Activated naive CD4-positive, alpha-beta T cell treated with anti-CD3 and anti-CD28 coated beads for 36 hours (primary cell): ENCODE measurements around the gene CSPG5. TPM values are rescaled to one million over a fixed set of nuclear protein-coding genes. Genes with fewer than 3 reads are reported as not detected.

Experiments
- CTCF ChIA-PET: fragments of 350-600 bp; sonication (Branson Sonifier 250); formaldehyde crosslinking; loops from one replicate; lab custom pipeline; 2021; ENCODE audit warnings: antibody characterized with exemption; lab: Charles Lee
- DNase-seq: peaks from one replicate; pipeline ENCODE4 v3.0.0-alpha.2; 2020
- H3K27ac Mint-ChIP-seq: one replicate; pipeline ENCODE4 v1.8.0; 2021; ENCODE audit warnings: mild to moderate bottlenecking, mixed read lengths
- H3K27me3 Mint-ChIP-seq: one replicate; pipeline ENCODE4 v1.8.0; 2021; ENCODE audit warnings: low read depth, mixed read lengths
- H3K36me3 Mint-ChIP-seq: one replicate; pipeline ENCODE4 v1.8.0; 2021; ENCODE audit warnings: low read depth, mixed read lengths
- H3K4me1 Mint-ChIP-seq: one replicate; pipeline ENCODE4 v1.8.0; 2021; ENCODE audit warnings: low read depth, mixed read lengths
- H3K4me3 Mint-ChIP-seq: one replicate; pipeline ENCODE4 v1.8.0; 2021; ENCODE audit warnings: mild to moderate bottlenecking, moderate library complexity, mixed read lengths
- H3K9me3 Mint-ChIP-seq: one replicate; pipeline ENCODE4 v1.8.0; 2021; ENCODE audit warnings: mixed read lengths
- intact Hi-C: fragments of 100-400 bp; cut with micrococcal nuclease; formaldehyde crosslinking; loops from one replicate; pipeline ENCODE4 v1.15.1; 2023
- total RNA-seq, 2 experiments: library from RNA; stranded (reverse); gene quantifications; one replicate each; pipeline ENCODE4 v1.2.3, GENCODE V29; 2021

The CSPG5 gene
- under 1 TPM; 0.17 to 0.19 TPM for total RNA-seq

- CTCF ChIA-PET: no interaction called here
- no peaks in the 10 kb centered on the region for H3K36me3 Mint-ChIP-seq
- H3K4me3 Mint-ChIP-seq: peak within 1 kb of the TSS; percentile 61
- H3K9me3 Mint-ChIP-seq: no peaks in the 10 kb centered on the region
- intact Hi-C loops: loop anchor here (5.0 kb wide), 1 partner anchor 57 kb away; no protein-coding TSS in a partner anchor
- peaks cover 18% of the 10 kb centered on the region for H3K27me3 Mint-ChIP-seq
- H3K27ac Mint-ChIP-seq: no peak within 1 kb of the TSS
- no peaks in the 10 kb centered on the region for H3K4me1 Mint-ChIP-seq
- no peak for DNase-seq
Observed at GRCh38 chr3:47578691-47579632, at the start of gene CSPG5. TSS of gene CSPG5 (minus strand) at chr3:47578865. CDS start at chr3:47578693, 172 bp downstream.

DNA sequence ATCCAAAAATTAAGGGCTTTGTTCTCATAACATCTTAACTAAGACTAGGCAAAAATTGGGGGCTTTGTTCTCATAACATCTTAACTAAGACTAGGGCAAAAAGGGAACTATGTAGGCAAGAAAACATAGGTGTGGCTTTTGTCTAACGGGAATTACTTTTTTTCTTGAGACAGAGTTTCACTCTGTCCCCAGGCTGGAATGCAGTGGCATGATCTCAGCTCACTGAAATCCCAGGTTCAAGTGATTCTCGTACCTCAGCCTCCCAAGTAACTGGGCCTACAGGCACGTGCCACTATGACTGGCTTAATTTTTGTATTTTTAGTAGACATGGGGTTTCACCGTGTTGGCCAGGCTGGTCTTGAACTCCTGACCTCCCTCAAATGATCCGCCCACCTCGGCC lies 49.8 kb upstream of the CSPG5 start:
- Mint-ChIP-seq H3K27me3 (no peaks in the 10 kb centered on the region), H3K27ac (no peak overlapping the region), H3K4me3 (no peak overlapping the region), H3K9me3 (no peaks in the 10 kb centered on the region), H3K36me3 (peaks cover 41% of the 10 kb centered on the region), H3K4me1 (no peaks in the 10 kb centered on the region)
- CTCF ChIA-PET: no interaction called here
- DNase-seq: no peak
- intact Hi-C loops: no loop called here

DNA sequence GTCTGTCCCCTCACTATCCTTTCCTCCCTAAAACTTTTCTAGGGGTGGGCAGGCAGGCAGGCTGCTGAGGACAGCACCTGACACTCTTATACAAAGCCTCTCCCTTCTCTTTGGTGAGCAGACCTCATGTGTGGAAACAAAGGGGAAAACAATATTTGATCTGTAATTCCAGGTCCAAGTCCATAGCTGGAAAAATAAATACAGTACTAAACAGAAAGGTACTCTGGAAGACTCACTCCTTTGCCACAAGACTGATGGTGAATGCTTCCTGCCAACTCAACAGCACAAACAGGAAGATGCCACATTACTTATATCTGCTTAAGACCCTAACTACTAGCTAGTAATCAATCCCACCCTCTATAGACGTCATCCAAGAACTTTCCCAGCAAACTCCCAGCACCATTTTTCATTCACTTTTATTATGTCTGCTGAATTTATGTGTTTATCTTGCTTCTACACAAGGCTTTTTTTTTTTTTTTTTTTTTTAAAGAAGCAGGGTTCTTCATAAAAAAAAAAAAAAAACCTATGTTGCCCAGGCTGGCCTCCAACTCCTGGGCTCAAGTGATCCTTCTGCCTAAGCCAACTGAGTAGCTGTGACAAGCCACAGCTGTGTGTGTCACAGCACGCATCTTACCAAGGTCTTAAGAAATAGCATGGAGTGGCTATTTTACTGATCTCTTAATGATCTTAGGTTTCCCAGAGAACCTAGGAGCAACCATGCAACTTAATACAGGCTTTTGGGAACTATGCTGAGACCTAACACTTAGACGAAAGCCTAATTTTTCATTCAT lies 44.2 kb upstream of the CSPG5 start:
- no peaks in the 10 kb centered on the region for H3K4me1 Mint-ChIP-seq
- CTCF ChIA-PET: interaction anchor here (0.6 kb wide), 1 partner anchor 219 kb away, joined by 3 read pairs; no protein-coding TSS in a partner anchor
- H3K36me3 Mint-ChIP-seq: peaks cover 30% of the 10 kb centered on the region
- H3K27ac Mint-ChIP-seq: no peak overlapping the region
- H3K4me3 Mint-ChIP-seq: no peak overlapping the region
- no peak for DNase-seq
- intact Hi-C loops: no loop called here
- H3K9me3 Mint-ChIP-seq: no peaks in the 10 kb centered on the region
- H3K27me3 Mint-ChIP-seq: no peaks in the 10 kb centered on the region

DNA sequence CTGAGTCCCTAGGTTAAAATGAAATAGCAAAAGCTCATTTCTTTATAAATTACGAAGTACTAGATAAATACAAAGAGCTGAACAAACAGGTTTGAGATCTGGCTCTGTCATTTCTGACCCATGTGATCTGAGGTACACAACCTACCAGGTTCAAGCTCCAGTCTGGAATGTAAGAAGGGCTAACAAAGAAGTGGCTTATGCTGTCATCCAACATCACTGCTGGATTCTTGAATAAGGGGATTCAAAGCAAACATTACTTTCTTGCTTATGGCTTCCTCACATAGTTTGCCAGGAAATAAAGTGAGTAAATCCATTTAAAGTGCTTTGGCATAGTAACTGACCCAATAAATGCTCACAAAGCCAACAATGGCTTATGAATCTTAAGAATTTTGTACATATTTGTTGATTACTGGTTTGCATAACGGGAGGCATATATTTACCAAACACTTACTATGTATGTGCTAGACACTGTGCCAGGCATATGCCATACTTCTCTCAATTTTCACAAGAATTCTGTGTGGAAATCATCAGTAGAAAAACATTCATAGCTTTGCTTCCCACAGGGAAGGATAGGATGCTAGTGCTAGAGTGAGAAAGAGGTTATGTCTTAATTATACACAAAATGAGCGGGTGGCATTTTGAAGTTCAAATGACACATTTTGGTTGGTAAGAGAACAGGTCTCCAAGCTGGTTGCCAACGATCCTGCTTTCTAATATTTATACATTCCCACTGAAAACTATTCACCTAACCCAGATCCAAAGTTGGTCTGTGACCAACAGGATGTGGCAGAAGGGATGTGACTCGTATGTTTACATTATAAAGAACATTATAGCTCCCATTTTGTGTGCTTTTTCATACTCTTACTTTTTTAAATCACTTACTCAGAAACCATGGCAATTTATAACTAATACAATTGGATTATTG lies 38.7 kb upstream of the CSPG5 start:
- Mint-ChIP-seq H3K27me3 (no peaks in the 10 kb centered on the region), H3K4me3 (no peak overlapping the region), H3K4me1 (no peaks in the 10 kb centered on the region), H3K27ac (no peak overlapping the region), H3K36me3 (peaks cover 22% of the 10 kb centered on the region), H3K9me3 (no peaks in the 10 kb centered on the region)
- CTCF ChIA-PET: interaction anchor here (1.1 to 1.6 kb wide), 2 partner anchors 10 to 96 kb away, joined by 3 read pairs; no protein-coding TSS in a partner anchor
- intact Hi-C loops: no loop called here
- DNase-seq: no peak

- no peaks in the 10 kb centered on the region for H3K27me3 Mint-ChIP-seq
- H3K4me3 Mint-ChIP-seq: no peak overlapping the region
- no peaks in the 10 kb centered on the region for H3K4me1 Mint-ChIP-seq
- intact Hi-C loops: no loop called here
- DNase-seq: no peak
- no peaks in the 10 kb centered on the region for H3K9me3 Mint-ChIP-seq
- H3K36me3 Mint-ChIP-seq: peaks cover 26% of the 10 kb centered on the region
- H3K27ac Mint-ChIP-seq: no peak overlapping the region
- CTCF ChIA-PET: interaction anchor here (1.2 kb wide), 1 partner anchor 10 kb away, joined by 4 read pairs; no protein-coding TSS in a partner anchor
Observed at GRCh38 chr3:47614788-47615187, 36.1 kb upstream of the CSPG5 start.

DNA sequence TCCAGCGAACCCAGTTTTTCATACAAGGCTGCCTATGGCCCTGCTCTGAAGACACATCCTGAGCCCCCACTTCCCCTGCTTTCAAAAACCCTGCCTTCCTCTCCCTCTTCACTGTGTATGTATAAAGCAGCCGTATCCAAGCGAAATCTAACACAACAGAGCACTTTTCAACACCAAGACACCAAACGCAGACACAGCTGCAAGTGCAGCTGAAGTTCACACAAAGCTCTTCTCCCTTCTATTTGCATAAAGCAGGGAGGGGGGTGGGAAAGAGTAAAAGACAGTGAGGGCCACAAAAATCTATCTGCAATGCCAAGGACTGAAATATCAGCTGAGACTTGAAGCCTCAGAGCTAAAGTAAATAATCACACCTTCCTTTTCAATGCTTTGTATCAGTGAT lies 35.1 kb upstream of the CSPG5 start:
- no peak for DNase-seq
- H3K4me1 Mint-ChIP-seq: no peaks in the 10 kb centered on the region
- CTCF ChIA-PET: no interaction called here
- H3K9me3 Mint-ChIP-seq: no peaks in the 10 kb centered on the region
- H3K27me3 Mint-ChIP-seq: no peaks in the 10 kb centered on the region
- no peak overlapping the region for H3K27ac Mint-ChIP-seq
- intact Hi-C loops: no loop called here
- peaks cover 22% of the 10 kb centered on the region for H3K36me3 Mint-ChIP-seq
- H3K4me3 Mint-ChIP-seq: no peak overlapping the region

GRCh38 chr3:47612879-47613278 lies 34.2 kb upstream of the CSPG5 start:
- CTCF ChIA-PET: no interaction called here
- Mint-ChIP-seq H3K9me3 (no peaks in the 10 kb centered on the region), H3K27me3 (no peaks in the 10 kb centered on the region), H3K4me1 (no peaks in the 10 kb centered on the region), H3K36me3 (peaks cover 20% of the 10 kb centered on the region), H3K4me3 (no peak overlapping the region), H3K27ac (no peak overlapping the region)
- intact Hi-C loops: no loop called here
- no peak for DNase-seq

DNA sequence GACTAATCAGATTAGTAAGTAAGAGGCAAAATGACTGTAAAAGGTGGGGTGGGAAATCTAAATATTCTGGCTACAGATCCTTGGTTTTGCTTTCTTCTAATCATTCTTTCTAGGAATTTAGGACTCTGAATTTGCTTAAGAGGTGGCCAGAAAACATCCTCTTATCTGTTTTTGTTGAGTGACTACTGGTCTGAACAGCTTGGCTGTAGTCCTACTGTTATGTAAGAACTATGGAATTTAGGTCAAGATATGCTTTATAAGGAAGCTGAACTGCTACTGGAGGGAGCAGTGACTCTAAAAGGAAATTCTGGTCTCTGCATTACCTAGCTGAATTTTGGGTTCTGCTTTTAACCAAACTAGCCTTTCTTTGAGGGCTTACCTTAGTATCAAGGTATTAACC lies 33.5 kb upstream of the CSPG5 start:
- intact Hi-C loops: no loop called here
- no peak overlapping the region for H3K27ac Mint-ChIP-seq
- no peaks in the 10 kb centered on the region for H3K4me1 Mint-ChIP-seq
- no peaks in the 10 kb centered on the region for H3K9me3 Mint-ChIP-seq
- H3K4me3 Mint-ChIP-seq: no peak overlapping the region
- DNase-seq: no peak
- CTCF ChIA-PET: interaction anchor here (0.6 kb wide), 1 partner anchor 72 kb away, joined by 3 read pairs; no protein-coding TSS in a partner anchor
- H3K36me3 Mint-ChIP-seq: peaks cover 22% of the 10 kb centered on the region
- no peaks in the 10 kb centered on the region for H3K27me3 Mint-ChIP-seq

GRCh38 chr3:47611576-47611975 lies 32.9 kb upstream of the CSPG5 start:
- no peak for DNase-seq
- Mint-ChIP-seq H3K4me1 (no peaks in the 10 kb centered on the region), H3K27me3 (no peaks in the 10 kb centered on the region), H3K4me3 (no peak overlapping the region), H3K9me3 (no peaks in the 10 kb centered on the region), H3K36me3 (peaks cover 23% of the 10 kb centered on the region), H3K27ac (no peak overlapping the region)
- CTCF ChIA-PET: interaction anchor here (0.6 kb wide), 1 partner anchor 72 kb away, joined by 3 read pairs; no protein-coding TSS in a partner anchor
- intact Hi-C loops: no loop called here

GRCh38 chr3:47610583-47610982 lies 31.9 kb upstream of the CSPG5 start:
- Mint-ChIP-seq H3K27ac (no peak overlapping the region), H3K9me3 (no peaks in the 10 kb centered on the region), H3K4me3 (no peak overlapping the region), H3K27me3 (no peaks in the 10 kb centered on the region), H3K4me1 (no peaks in the 10 kb centered on the region), H3K36me3 (peaks cover 23% of the 10 kb centered on the region)
- no peak for DNase-seq
- intact Hi-C loops: no loop called here
- CTCF ChIA-PET: no interaction called here

DNA sequence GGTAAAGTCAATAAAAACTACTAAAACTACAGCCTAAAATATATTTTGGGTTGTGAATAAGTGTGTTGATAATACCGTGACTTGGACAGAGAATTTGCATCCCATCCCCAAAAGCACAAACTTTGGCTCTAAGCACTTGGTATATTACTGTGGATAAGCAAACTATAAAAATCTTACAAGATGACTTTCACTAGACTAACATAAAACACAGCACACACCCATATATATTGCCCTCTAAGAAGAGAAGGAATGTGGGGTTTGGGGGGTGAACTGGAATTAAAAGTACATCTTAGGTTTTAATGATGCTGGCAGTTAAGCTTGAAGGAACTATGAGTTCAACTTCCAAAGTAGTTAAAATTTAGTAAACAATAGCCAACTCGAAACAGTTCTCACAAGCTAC lies 28.7 kb upstream of the CSPG5 start:
- CTCF ChIA-PET: interaction anchor here (0.6 kb wide), 1 partner anchor 182 kb away, joined by 4 read pairs; no protein-coding TSS in a partner anchor
- H3K36me3 Mint-ChIP-seq: peaks cover 28% of the 10 kb centered on the region
- intact Hi-C loops: no loop called here
- no peak for DNase-seq
- no peaks in the 10 kb centered on the region for H3K27me3 Mint-ChIP-seq
- H3K4me3 Mint-ChIP-seq: no peak overlapping the region
- H3K27ac Mint-ChIP-seq: no peak overlapping the region
- no peaks in the 10 kb centered on the region for H3K9me3 Mint-ChIP-seq
- H3K4me1 Mint-ChIP-seq: no peaks in the 10 kb centered on the region
